IMR-90 (cell line): ENCODE results near the gene ARHGAP24. TPM values are rescaled to one million over a fixed set of nuclear protein-coding genes. Genes with fewer than 3 reads are reported as not detected.

Experiments
- ATAC-seq: fragments of 200-7000 bp; cut with Tn5 transposase; 2 replicates; pipeline ENCODE4 v1.9.1; 2020; ENCODE audit warnings: low read depth, mild to moderate bottlenecking, moderate library complexity
- BruUV-seq: library from RNA; stranded (reverse); fragments of 400-500 nt; replicated peaks from 2 replicates; lab custom pipeline; 2021; lab: Mats Ljungman, UMichigan
- CTCF ChIA-PET: fragments of 300-600 bp; formaldehyde crosslinking; extraction: SDS; loops from one replicate; lab custom pipeline; 2021; ENCODE audit warnings: antibody characterized with exemption; lab: Yijun Ruan, JAX
- POLR2A ChIA-PET: fragments of 300-600 bp; sonication (Branson Sonifier 250); formaldehyde crosslinking; loops from one replicate; lab custom pipeline; 2022; ENCODE audit warnings: antibody characterized with exemption; ENCODE audit not compliant: unreplicated experiment; lab: Charles Lee
- DNase-seq: peaks from one replicate; pipeline ENCODE4 v3.0.0; 2013
- H2AFZ ChIP-seq: replicated peaks from 2 replicates; pipeline ENCODE3; 2013; ENCODE audit warnings: low read length, mild to moderate bottlenecking; ENCODE audit not compliant: poor library complexity
- H2AK5ac ChIP-seq: 2 replicates; pipeline ENCODE4 v1.6.1; 2013; ENCODE audit warnings: low read depth, low read length, inconsistent platforms
- H2AK9ac ChIP-seq: replicated peaks from 2 replicates; pipeline ENCODE3; 2013; ENCODE audit warnings: mild to moderate bottlenecking, low read depth, low read length, moderate library complexity; ENCODE audit not compliant: poor library complexity
- H2BK120ac ChIP-seq: 2 replicates; pipeline ENCODE4 v1.6.1; 2013; ENCODE audit warnings: low read depth, low read length, inconsistent platforms
- H2BK15ac ChIP-seq: 3 replicates; pipeline ENCODE4 v1.6.1; 2013; ENCODE audit warnings: low read depth, low read length, inconsistent platforms
- H2BK20ac ChIP-seq: 2 replicates; pipeline ENCODE4 v1.6.1; 2013; ENCODE audit warnings: low read depth, mild to moderate bottlenecking, inconsistent platforms, low read length, moderate library complexity
- H2BK5ac ChIP-seq: 2 replicates; pipeline ENCODE4 v1.6.1; 2013; ENCODE audit warnings: mild to moderate bottlenecking, low read depth, low read length, inconsistent platforms; ENCODE audit not compliant: poor library complexity, severe bottlenecking
- H3K14ac ChIP-seq: replicated peaks from 2 replicates; pipeline ENCODE4 v1.6.1; 2013; ENCODE audit warnings: low read depth, low read length, inconsistent platforms
- H3K18ac ChIP-seq: 2 replicates; pipeline ENCODE4 v1.6.1; 2013; ENCODE audit warnings: low read depth, low read length, control low read depth
- H3K23ac ChIP-seq: 2 replicates; pipeline ENCODE4 v1.6.1; 2013; ENCODE audit warnings: low read depth, low read length, inconsistent platforms
- H3K27ac ChIP-seq: 2 replicates; pipeline ENCODE4 v1.5.1; 2013; ENCODE audit warnings: mild to moderate bottlenecking, control low read depth, low read length; ENCODE audit not compliant: insufficient read depth
- H3K27me3 ChIP-seq: 2 replicates; pipeline ENCODE4 v1.6.1; 2013; ENCODE audit warnings: low read length; ENCODE audit not compliant: control insufficient read depth, insufficient read depth
- H3K36me3 ChIP-seq: 2 replicates; pipeline ENCODE4 v1.6.1; 2013; ENCODE audit warnings: low read length, mixed read lengths; ENCODE audit not compliant: control insufficient read depth, insufficient read depth
- H3K4ac ChIP-seq: 2 replicates; pipeline ENCODE4 v1.6.1; 2013; ENCODE audit warnings: low read depth, low read length, inconsistent platforms
- H3K4me1 ChIP-seq: 2 replicates; pipeline ENCODE4 v1.6.1; 2013; ENCODE audit warnings: low read length, mixed read lengths; ENCODE audit not compliant: control insufficient read depth, insufficient read depth
- H3K4me2 ChIP-seq: 2 replicates; pipeline ENCODE4 v1.6.1; 2013; ENCODE audit warnings: low read depth, mild to moderate bottlenecking, control low read depth, low read length, moderate library complexity
- H3K4me3 ChIP-seq: 2 replicates; pipeline ENCODE4 v1.5.1; 2013; ENCODE audit warnings: low read depth, mild to moderate bottlenecking, control low read depth, low read length, moderate library complexity; ENCODE audit not compliant: insufficient read depth
- H3K56ac ChIP-seq: 2 replicates; pipeline ENCODE4 v1.6.1; 2013; ENCODE audit warnings: low read length, inconsistent platforms; ENCODE audit not compliant: insufficient read depth; ENCODE audit errors: extremely low read depth
- H3K79me1 ChIP-seq, 2 experiments: 2 replicates each; pipeline ENCODE4 v1.6.1; 2013; ENCODE audit warnings: low read length in 2 of 2, inconsistent platforms in 1 of 2, low read depth in 1 of 2
- H3K9ac ChIP-seq: 2 replicates; pipeline ENCODE4 v1.6.1; 2013; ENCODE audit warnings: low read depth, low read length, control low read depth
- H3K9me1 ChIP-seq: 2 replicates; pipeline ENCODE4 v1.6.1; 2013; ENCODE audit warnings: low read length, inconsistent platforms; ENCODE audit not compliant: insufficient read depth
- H3K9me3 ChIP-seq: 2 replicates; pipeline ENCODE4 v1.6.1; 2013; ENCODE audit warnings: low read length; ENCODE audit not compliant: control insufficient read depth, insufficient read depth
- H4K20me1 ChIP-seq: 2 replicates; pipeline ENCODE4 v1.6.1; 2013; ENCODE audit warnings: low read length, inconsistent platforms; ENCODE audit not compliant: insufficient read depth
- H4K5ac ChIP-seq: 2 replicates; pipeline ENCODE4 v1.6.1; 2013; ENCODE audit warnings: mild to moderate bottlenecking, low read depth, low read length, control low read depth
- H4K8ac ChIP-seq, 2 experiments: 2 replicates each; pipeline ENCODE4 v1.6.1; 2013; ENCODE audit warnings: low read depth in 2 of 2, low read length in 2 of 2, control low read depth in 1 of 2, inconsistent platforms in 1 of 2
- H4K91ac ChIP-seq: 2 replicates; pipeline ENCODE4 v1.6.1; 2013; ENCODE audit warnings: low read depth, low read length, inconsistent platforms; ENCODE audit not compliant: insufficient read depth
- BHLHE40 ChIP-seq: fragments of 150-350 bp; IDR thresholded peaks from 2 replicates; pipeline ENCODE4 v1.6.1; 2016; ENCODE audit warnings: mild to moderate bottlenecking, low read depth, low read length
- CEBPB ChIP-seq: IDR thresholded peaks from 2 replicates; pipeline ENCODE4 v1.6.1; 2012; ENCODE audit warnings: low read depth, low read length, improper control_type of control experiment
- CHD1 ChIP-seq: IDR thresholded peaks from 2 replicates; pipeline ENCODE4 v1.6.1; 2012; ENCODE audit warnings: low read depth, low read length, improper control_type of control experiment
- CTCF ChIP-seq: conservative IDR thresholded peaks from 2 replicates; pipeline ENCODE4 v1.5.1; 2012; ENCODE audit warnings: mild to moderate bottlenecking, low read depth, low read length, improper control_type of control experiment
- ELK1 ChIP-seq: fragments of 150-350 bp; IDR thresholded peaks from 2 replicates; pipeline ENCODE4 v1.6.1; 2016; ENCODE audit warnings: low read depth, mild to moderate bottlenecking, low read length, moderate library complexity, borderline replicate concordance
- FOS ChIP-seq: fragments of 150-350 bp; IDR thresholded peaks from 2 replicates; pipeline ENCODE4 v1.6.1; 2016; ENCODE audit warnings: low read depth, low read length
- MAFK ChIP-seq: IDR thresholded peaks from 2 replicates; pipeline ENCODE4 v1.6.1; 2012; ENCODE audit warnings: low read depth, low read length, improper control_type of control experiment
- MAZ ChIP-seq: IDR thresholded peaks from 2 replicates; pipeline ENCODE4 v1.6.1; 2012; ENCODE audit warnings: low read depth, mild to moderate bottlenecking, low read length, improper control_type of control experiment, moderate library complexity, borderline replicate concordance
- MXI1 ChIP-seq: IDR thresholded peaks from 2 replicates; pipeline ENCODE4 v1.6.1; 2012; ENCODE audit warnings: low read depth, mild to moderate bottlenecking, low read length, moderate library complexity, borderline replicate concordance
- POLR2A ChIP-seq: IDR thresholded peaks from 2 replicates; pipeline ENCODE4 v1.6.1; 2012; ENCODE audit warnings: mild to moderate bottlenecking, low read depth, low read length
- RAD21 ChIP-seq: IDR thresholded peaks from 2 replicates; pipeline ENCODE4 v1.6.1; 2012; ENCODE audit warnings: low read length, improper control_type of control experiment
- RCOR1 ChIP-seq: IDR thresholded peaks from 2 replicates; pipeline ENCODE4 v1.6.1; 2012; ENCODE audit warnings: mild to moderate bottlenecking, low read length, improper control_type of control experiment; ENCODE audit not compliant: insufficient replicate concordance
- SMC3 ChIP-seq: fragments of 150-350 bp; IDR thresholded peaks from 2 replicates; pipeline ENCODE4 v1.6.1; 2016; ENCODE audit warnings: low read depth, mild to moderate bottlenecking, antibody characterized with exemption, low read length, moderate library complexity
- dilution Hi-C: fragments of 300-500 bp; cut with HindIII; formaldehyde crosslinking; loops from one replicate; pipeline ENCODE4 v1.14.3; 2018; ENCODE audit warnings: low sequenced_read_pairs; ENCODE audit not compliant: unreplicated experiment
- in situ Hi-C: fragments of 300-500 bp; cut with MboI; formaldehyde crosslinking; loops from 3 replicates; pipeline ENCODE4 v1.14.3; 2019; ENCODE audit warnings: low sequenced_read_pairs, inconsistent platforms, mixed read lengths
- intact Hi-C: fragments of 100-400 bp; cut with micrococcal nuclease; formaldehyde crosslinking; loops from 2 replicates; pipeline ENCODE4 v1.10.0; 2022
- polyA plus RNA-seq, 3 experiments: library from polyadenylated mRNA; depleted of rRNA; stranded (reverse); fragments of >200 nt; gene quantifications; 2 replicates each; pipeline ENCODE4 v1.2.3, GENCODE V29; 2012; ENCODE audit warnings: low replicate concordance in 1 of 3
- total RNA-seq: library from RNA; depleted of rRNA; stranded (reverse); fragments of >200 nt; gene quantifications from 2 replicates; pipeline ENCODE4 v1.2.3, GENCODE V29; 2012
- TF ChIP-seq, protein P1 (sequence below): fragments of 150-350 bp; IDR thresholded peaks from 2 replicates; pipeline ENCODE4 v1.6.1; 2017; ENCODE audit warnings: mild to moderate bottlenecking, antibody characterized with exemption, low read length, low read depth

Gene ARHGAP24
- total and polyA plus RNA-seq, 2 of the 4 experiments (the other 2 are of a cell fraction) = 11.9 to 24.0 TPM

GRCh38 chr4:85964298-85964697 is 489.3 kb downstream of the ARHGAP24 start:
- POLR2A ChIA-PET = no interaction called here
- no peak overlapping the region for H2BK15ac ChIP-seq
- intact Hi-C loops (loop anchor here (10.0 kb wide), 1 partner anchor 589 kb away; no protein-coding TSS in a partner anchor), in situ Hi-C loops (no loop called here), dilution Hi-C loops (no loop called here)
- no peak overlapping the region for H2AK5ac ChIP-seq
- no peaks in the 10 kb centered on the region; the same call in 1 of the 2 replicates for H3K4me1 ChIP-seq
- no peak overlapping the region for H4K8ac ChIP-seq
- H3K9me3 ChIP-seq = no peaks in the 10 kb centered on the region
- BruUV-seq = no TSS peak
- no peak overlapping the region for H4K91ac ChIP-seq
- H2AK9ac ChIP-seq = no peak overlapping the region
- no peak overlapping the region for H3K18ac ChIP-seq
- DNase-seq (no peak), ATAC-seq (no peak)
- H3K9me1 ChIP-seq = no peaks in the 10 kb centered on the region
- H3K27ac ChIP-seq = no peak overlapping the region
- no peak overlapping the region for H3K4ac ChIP-seq
- H3K36me3 ChIP-seq = no peaks in the 10 kb centered on the region
- H3K14ac ChIP-seq = no peak overlapping the region
- no peak overlapping the region for H3K4me3 ChIP-seq
- no peak overlapping the region for H4K5ac ChIP-seq
- no peak overlapping the region for H2BK5ac ChIP-seq
- CTCF ChIA-PET = interaction anchor here (1.0 to 1.5 kb wide), 2 partner anchors 8 to 10 kb away, joined by 4 read pairs; no protein-coding TSS in a partner anchor
- H4K20me1 ChIP-seq = no peaks in the 10 kb centered on the region
- no peak overlapping the region for H2BK120ac ChIP-seq
- TF ChIP-seq POLR2A (no peak), MAFK (no peak), CEBPB (no peak), MXI1 (no peak), CTCF (no peak), RAD21 (no peak), CHD1 (no peak), BHLHE40 (no peak), ELK1 (no peak), SMC3 (no peak), RCOR1 (no peak), FOS (no peak), MAZ (no peak)
- TF ChIP-seq, protein P1, sequence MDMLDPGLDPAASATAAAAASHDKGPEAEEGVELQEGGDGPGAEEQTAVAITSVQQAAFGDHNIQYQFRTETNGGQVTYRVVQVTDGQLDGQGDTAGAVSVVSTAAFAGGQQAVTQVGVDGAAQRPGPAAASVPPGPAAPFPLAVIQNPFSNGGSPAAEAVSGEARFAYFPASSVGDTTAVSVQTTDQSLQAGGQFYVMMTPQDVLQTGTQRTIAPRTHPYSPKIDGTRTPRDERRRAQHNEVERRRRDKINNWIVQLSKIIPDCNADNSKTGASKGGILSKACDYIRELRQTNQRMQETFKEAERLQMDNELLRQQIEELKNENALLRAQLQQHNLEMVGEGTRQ = no peak
- H2BK20ac ChIP-seq = no peak overlapping the region
- H3K4me2 ChIP-seq = no peak overlapping the region
- no peak overlapping the region for H3K9ac ChIP-seq
- no peaks in the 10 kb centered on the region for H3K27me3 ChIP-seq
- H3K56ac ChIP-seq = no peak overlapping the region
- H3K79me1 ChIP-seq = 0 out of 4 replicates have a peak, but pooled peaks cover 0 to 3% of the 10 kb centered on the region in 2 experiments
- H2AFZ ChIP-seq = no peak overlapping the region
- no peak overlapping the region for H3K23ac ChIP-seq
